GM19025 (cell line): ENCODE data around the gene TBX4.

Source experiments
- ATAC-seq: cut with Tn5 transposase; IDR thresholded peaks from one replicate; pipeline ENCODE4 v1.9.1; 2021; ENCODE audit warnings: mild to moderate bottlenecking, low read depth, moderate library complexity; ENCODE audit not compliant: unreplicated experiment

Gene TBX4

GRCh38 chr17:61412860-61413660 is 39.2 kb upstream of the TBX4 start:
- ATAC-seq = no peak

- ATAC-seq = no peak
Measured at GRCh38 chr17:61413661-61414126, 38.5 kb upstream of the TBX4 start.

- no peak for ATAC-seq
Measured at GRCh38 chr17:61414141-61414935, 37.9 kb upstream of the TBX4 start.

- no peak for ATAC-seq
Measured at GRCh38 chr17:61414936-61415251, 37.3 kb upstream of the TBX4 start.

- ATAC-seq = no peak
Measured at GRCh38 chr17:61415374-61416210, 36.6 kb upstream of the TBX4 start.

GRCh38 chr17:61416211-61416539 is 36.0 kb upstream of the TBX4 start:
- no peak for ATAC-seq

- no peak for ATAC-seq
Measured at GRCh38 chr17:61416540-61417363, 35.5 kb upstream of the TBX4 start.

- ATAC-seq = no peak
Measured at GRCh38 chr17:61418449-61418848, 33.8 kb upstream of the TBX4 start.

GRCh38 chr17:61419496-61420046 is 32.7 kb upstream of the TBX4 start:
- ATAC-seq = no peak

- ATAC-seq = no peak
Measured at GRCh38 chr17:61420052-61420451, 32.2 kb upstream of the TBX4 start.

- ATAC-seq = no peak
Measured at GRCh38 chr17:61420745-61421398, 31.4 kb upstream of the TBX4 start.

GRCh38 chr17:61421460-61421859 is 30.8 kb upstream of the TBX4 start:
- ATAC-seq = no peak

GRCh38 chr17:61422116-61422799 is 30.0 kb upstream of the TBX4 start:
- no peak for ATAC-seq

GRCh38 chr17:61422869-61423268 is 29.4 kb upstream of the TBX4 start:
- no peak for ATAC-seq

GRCh38 chr17:61423967-61424649 is 28.1 kb upstream of the TBX4 start:
- no peak for ATAC-seq

- ATAC-seq = no peak
Measured at GRCh38 chr17:61425682-61426481, 26.3 kb upstream of the TBX4 start.

- no peak for ATAC-seq
Measured at GRCh38 chr17:61426482-61427304, 25.5 kb upstream of the TBX4 start.
